RWPE1 (cell line): ENCODE results near the gene MCM3AP.

Experiments
- CTCF ChIA-PET: fragments of 350-600 bp; sonication (Branson Sonifier 250); formaldehyde crosslinking; extraction: SDS; loops from one replicate; lab custom pipeline; 2021; lab: Yijun Ruan, JAX
- POLR2A ChIA-PET: fragments of 400-600 bp; formaldehyde crosslinking; extraction: SDS; loops from one replicate; lab custom pipeline; 2020; ENCODE audit warnings: antibody characterized with exemption; ENCODE audit not compliant: low non-redundant PET; lab: Yijun Ruan, JAX
- DNase-seq: peaks from one replicate; pipeline ENCODE4 v3.0.0; 2012; ENCODE audit warnings: low spot score
- H3K27ac ChIP-seq: fragments of 450-650 bp; 2 replicates; pipeline ENCODE4 v1.5.1; 2017
- CTCF ChIP-seq: fragments of 450-650 bp; conservative IDR thresholded peaks from 2 replicates; pipeline ENCODE4 v1.5.1; 2017; ENCODE audit warnings: low read depth, mild to moderate bottlenecking

Gene MCM3AP

GRCh38 chr21:46248422-46248782, 37.0 kb downstream of the MCM3AP start:
- no peak for TF ChIP-seq CTCF
- no peak for DNase-seq
- no peak overlapping the region for H3K27ac ChIP-seq
- ChIA-PET CTCF (no interaction called here), POLR2A (no interaction called here)

GRCh38 chr21:46247699-46248421, 37.6 kb downstream of the MCM3AP start:
- DNase-seq = no peak
- ChIA-PET CTCF (interaction anchor here (0.6 kb wide), 2 partner anchors 11 to 364 kb away, joined by 3 to 5 read pairs; no protein-coding TSS in a partner anchor), POLR2A (no interaction called here)
- TF ChIP-seq CTCF = no peak
- no peak overlapping the region for H3K27ac ChIP-seq

- TF ChIP-seq CTCF = no peak
- POLR2A ChIA-PET = no interaction called here
- no peak overlapping the region for H3K27ac ChIP-seq
- CTCF ChIA-PET = no interaction called here
- no peak for DNase-seq
These were observed 39.1 kb downstream of the MCM3AP start for GRCh38 chr21:46246345-46246744.

- TF ChIP-seq CTCF = no peak
- peak overlapping the region; percentile 29 for H3K27ac ChIP-seq
- ChIA-PET POLR2A (no interaction called here), CTCF (interaction anchor here (0.7 kb wide), 1 partner anchor 80 kb away, joined by 3 read pairs; no protein-coding TSS in a partner anchor)
- DNase-seq = no peak
These were observed 40.0 kb downstream of the MCM3AP start for GRCh38 chr21:46245213-46245915.

GRCh38 chr21:46244602-46245001, 40.8 kb downstream of the MCM3AP start:
- TF ChIP-seq CTCF = no peak
- ChIA-PET CTCF (no interaction called here), POLR2A (interaction anchor here (0.7 kb wide), 1 partner anchor 14 kb away, joined by 3 read pairs; no protein-coding TSS in a partner anchor)
- DNase-seq = no peak
- peak overlapping the region; percentile 29 for H3K27ac ChIP-seq

- no peak for DNase-seq
- POLR2A ChIA-PET = no interaction called here
- H3K27ac ChIP-seq = peak overlapping the region; percentile 29
- no peak for TF ChIP-seq CTCF
- CTCF ChIA-PET = interaction anchor here (0.5 kb wide), 1 partner anchor 85 kb away, joined by 3 read pairs; no protein-coding TSS in a partner anchor
These were observed 41.5 kb downstream of the MCM3AP start for GRCh38 chr21:46243960-46244361.
